HG03342 (cell line): Measurements from ENCODE around the gene BEGAIN.
"Not testable (repeated sequence)": the region's sequence is repeated elsewhere in the genome, so short reads cannot be mapped to it uniquely, and the experiment has no call there.

Experiments used
- ATAC-seq: cut with Tn5 transposase; IDR thresholded peaks from one replicate; pipeline ENCODE4 v1.9.1; 2021; ENCODE audit warnings: mild to moderate bottlenecking, moderate library complexity; ENCODE audit not compliant: unreplicated experiment

BEGAIN gene

GRCh38 chr14:100526632-100527031 lies 60.6 kb downstream of the BEGAIN start:
- no peak for ATAC-seq

GRCh38 chr14:100526057-100526456 lies 61.2 kb downstream of the BEGAIN start:
- no peak for ATAC-seq

GRCh38 chr14:100525615-100526014 lies 61.6 kb downstream of the BEGAIN start:
- ATAC-seq: no peak

GRCh38 chr14:100524933-100525243 lies 62.3 kb downstream of the BEGAIN start:
- no peak for ATAC-seq

GRCh38 chr14:100524233-100524932 lies 62.8 kb downstream of the BEGAIN start:
- no peak for ATAC-seq

GRCh38 chr14:100523843-100524169 lies 63.4 kb downstream of the BEGAIN start:
- no peak for ATAC-seq

GRCh38 chr14:100523131-100523842 lies 63.9 kb downstream of the BEGAIN start:
- no peak for ATAC-seq

- ATAC-seq: no peak
Observed at GRCh38 chr14:100522616-100523099, 64.6 kb downstream of the BEGAIN start.

- ATAC-seq: not testable (repeated sequence)
Observed at GRCh38 chr14:100506053-100506452, 81.2 kb downstream of the BEGAIN start.

- ATAC-seq: no peak
Observed at GRCh38 chr14:100504372-100505078, 82.7 kb downstream of the BEGAIN start.

GRCh38 chr14:100503251-100503650 lies 84.0 kb downstream of the BEGAIN start:
- no peak for ATAC-seq

- ATAC-seq: no peak
Observed at GRCh38 chr14:100502622-100503220, 84.5 kb downstream of the BEGAIN start.

- ATAC-seq: no peak
Observed at GRCh38 chr14:100500128-100500527, 87.1 kb downstream of the BEGAIN start.

GRCh38 chr14:100498068-100498467 lies 89.1 kb downstream of the BEGAIN start:
- no peak for ATAC-seq

- ATAC-seq: no peak
Observed at GRCh38 chr14:100495917-100496316, 91.3 kb downstream of the BEGAIN start.

- ATAC-seq: no peak
Observed at GRCh38 chr14:100494645-100495044, 92.6 kb downstream of the BEGAIN start.

- no peak for ATAC-seq
Observed at GRCh38 chr14:100490252-100490651, 97.0 kb downstream of the BEGAIN start.

GRCh38 chr14:100488057-100488456 lies 99.2 kb downstream of the BEGAIN start:
- no peak for ATAC-seq

GRCh38 chr14:100487304-100487703 lies 99.9 kb downstream of the BEGAIN start:
- no peak for ATAC-seq
